ENCODE results near the gene TXNRD2. TPM values are rescaled to one million over a fixed set of nuclear protein-coding genes. Genes with fewer than 3 reads are reported as not detected.

TXNRD2 gene
- total RNA-seq, 6 experiments from 2014 or later = 35.9 to 47.8 (median 44.3) TPM

DNA sequence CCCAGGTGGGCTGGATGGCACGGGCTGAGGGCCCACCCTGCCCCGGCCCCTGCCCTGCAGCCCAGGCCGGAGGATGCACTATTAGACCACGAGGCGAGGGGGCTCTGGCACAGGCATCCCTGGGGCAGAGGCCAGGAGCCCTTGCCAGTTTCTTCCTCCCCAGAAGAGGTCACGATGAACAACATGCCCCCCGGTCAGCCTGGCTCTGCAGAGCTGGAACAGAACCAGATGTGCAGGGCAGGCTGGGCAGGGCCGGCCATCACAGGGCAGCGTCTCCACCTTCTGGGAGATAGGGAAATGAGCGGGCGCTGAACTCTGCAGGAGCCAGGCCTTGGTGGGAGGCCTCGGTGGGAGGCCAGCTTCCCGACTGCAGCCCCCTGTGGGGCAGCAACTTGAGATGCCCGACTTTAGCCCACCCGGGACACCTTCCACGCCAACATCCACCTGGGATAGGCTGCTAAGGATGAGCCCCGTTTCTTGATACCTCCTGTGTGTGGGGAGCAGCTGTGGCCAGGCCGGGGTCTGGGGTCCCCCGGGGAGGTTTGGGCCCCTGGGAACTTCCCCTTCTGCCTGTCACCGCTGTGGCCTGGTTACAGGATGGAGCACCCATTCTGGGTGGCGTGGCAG is 65.2 kb downstream of the TXNRD2 start:
- no peak for ATAC-seq
- H3K27me3 ChIP-seq = no peaks in the 10 kb centered on the region
- WGBS (ENCODE audit: insufficient coverage, low coverage, low lambda C conversion rate, missing lambda C conversion rate) = 75% methylated on average over 2 of the region's 21 CpGs

DNA sequence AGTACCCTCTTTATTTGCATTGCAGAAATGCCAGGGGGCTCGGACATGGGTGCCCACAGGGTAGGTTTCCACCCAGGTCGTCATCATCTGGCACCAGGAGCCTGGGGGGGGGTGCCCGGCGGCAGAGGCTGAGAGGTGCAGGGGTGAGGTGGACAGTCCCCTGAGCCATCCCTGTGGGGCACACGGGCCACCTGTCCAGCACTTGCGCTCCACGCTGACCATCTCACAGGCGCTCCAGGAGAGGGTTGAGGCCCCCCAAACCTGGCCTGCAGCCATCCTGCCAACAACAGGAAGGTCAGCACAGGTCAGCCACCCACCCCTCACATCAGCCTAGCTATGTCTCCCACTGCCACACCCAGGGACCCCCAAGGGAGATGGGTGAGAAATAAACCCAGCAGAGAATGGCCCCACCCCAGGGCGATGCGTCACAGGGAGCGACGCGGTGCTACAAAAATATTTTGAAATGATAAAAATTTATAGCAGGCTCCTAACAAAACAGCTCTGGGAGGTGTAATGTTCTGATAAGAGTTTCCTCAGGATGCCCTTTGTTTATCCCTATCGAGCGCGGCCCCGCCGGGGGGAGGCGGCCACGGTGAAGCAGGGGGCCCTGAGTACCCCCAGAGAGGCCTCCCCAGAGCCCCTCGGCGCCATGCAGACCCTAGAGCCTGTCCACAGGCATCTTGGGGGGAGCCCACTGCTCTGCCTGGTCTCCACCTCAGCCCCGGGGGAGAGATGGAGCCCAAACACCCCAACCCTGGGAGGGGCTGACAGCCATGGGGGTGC is 65.9 kb downstream of the TXNRD2 start:
- intact Hi-C loops (cut with DNase I) = loop anchor here in 1 of 2 donors (10.0 kb wide), 1 partner anchor 121 kb away; no protein-coding TSS in a partner anchor
- H3K27me3 ChIP-seq = no peaks in the 10 kb centered on the region

More for the DNA sequence above, 65.2 kb downstream of the TXNRD2 start:
- peak in 2 of 3 donors; percentile 14 to 52 for DNase-seq
- Histone ChIP-seq H3K9me3 (no peaks in the 10 kb centered on the region), H3K4me3 (no peak overlapping the region), H3K4me1 (no peaks in the 10 kb centered on the region), H3K27ac (no peak overlapping the region), H3K36me3 (no peaks in the 10 kb centered on the region)
- intact Hi-C loops (cut with DNase I) = loop anchor here in 1 of 2 donors (10.0 kb wide), 1 partner anchor 122 kb away; no protein-coding TSS in a partner anchor
- TF ChIP-seq, protein P1, sequence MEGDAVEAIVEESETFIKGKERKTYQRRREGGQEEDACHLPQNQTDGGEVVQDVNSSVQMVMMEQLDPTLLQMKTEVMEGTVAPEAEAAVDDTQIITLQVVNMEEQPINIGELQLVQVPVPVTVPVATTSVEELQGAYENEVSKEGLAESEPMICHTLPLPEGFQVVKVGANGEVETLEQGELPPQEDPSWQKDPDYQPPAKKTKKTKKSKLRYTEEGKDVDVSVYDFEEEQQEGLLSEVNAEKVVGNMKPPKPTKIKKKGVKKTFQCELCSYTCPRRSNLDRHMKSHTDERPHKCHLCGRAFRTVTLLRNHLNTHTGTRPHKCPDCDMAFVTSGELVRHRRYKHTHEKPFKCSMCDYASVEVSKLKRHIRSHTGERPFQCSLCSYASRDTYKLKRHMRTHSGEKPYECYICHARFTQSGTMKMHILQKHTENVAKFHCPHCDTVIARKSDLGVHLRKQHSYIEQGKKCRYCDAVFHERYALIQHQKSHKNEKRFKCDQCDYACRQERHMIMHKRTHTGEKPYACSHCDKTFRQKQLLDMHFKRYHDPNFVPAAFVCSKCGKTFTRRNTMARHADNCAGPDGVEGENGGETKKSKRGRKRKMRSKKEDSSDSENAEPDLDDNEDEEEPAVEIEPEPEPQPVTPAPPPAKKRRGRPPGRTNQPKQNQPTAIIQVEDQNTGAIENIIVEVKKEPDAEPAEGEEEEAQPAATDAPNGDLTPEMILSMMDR (IDR thresholded peaks at IDR 0.05) = no peak
- no peak for TF ChIP-seq POLR2A (IDR thresholded peaks at IDR 0.05)

DNA sequence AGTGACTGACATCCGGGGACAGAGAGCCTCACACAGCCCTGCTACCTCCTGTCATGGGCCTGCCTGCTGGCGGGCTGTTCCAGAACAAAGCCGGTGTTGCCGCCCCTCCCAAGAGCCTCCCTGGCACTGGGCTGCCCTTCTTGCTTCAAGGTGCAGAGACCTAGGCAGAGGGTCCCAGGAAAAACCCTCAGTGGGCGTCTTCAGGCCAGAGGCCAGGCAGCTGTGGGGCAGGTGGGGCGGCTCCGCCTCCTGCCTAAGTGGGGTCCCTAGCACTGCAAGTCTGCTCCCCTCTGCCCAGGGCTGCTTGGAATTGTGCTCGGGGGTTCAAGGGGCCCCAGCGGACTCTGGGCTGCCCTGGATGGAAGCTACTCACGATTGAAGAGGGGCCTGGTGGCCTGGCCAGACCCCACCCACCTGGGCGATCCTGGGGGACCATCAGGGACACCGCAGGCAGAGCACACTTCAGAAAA is 66.5 kb downstream of the TXNRD2 start:
- Histone ChIP-seq H3K36me3 (no peaks in the 10 kb centered on the region), H3K9me3 (no peaks in the 10 kb centered on the region), H3K27ac (no peak overlapping the region), H3K4me3 (no peak overlapping the region), H3K27me3 (no peaks in the 10 kb centered on the region), H3K4me1 (no peaks in the 10 kb centered on the region)
- DNase-seq (peak in 2 of 3 donors; percentile 15 to 43), ATAC-seq (no peak)
- intact Hi-C loops (cut with DNase I) = loop anchor here in 1 of 2 donors (10.0 kb wide), 1 partner anchor 120 kb away; no protein-coding TSS in a partner anchor
- WGBS (ENCODE audit: insufficient coverage, low coverage, low lambda C conversion rate, missing lambda C conversion rate) = no CpG with 5 or more reads among the region's 12 CpGs
- TF ChIP-seq, protein P1 (IDR thresholded peaks at IDR 0.05) = no peak
- no peak for TF ChIP-seq POLR2A (IDR thresholded peaks at IDR 0.05)

More for the DNA sequence above, 65.9 kb downstream of the TXNRD2 start:
- DNase-seq (peak in 2 of 3 donors; percentile 14 to 55), ATAC-seq (no peak)
- Histone ChIP-seq H3K9me3 (no peaks in the 10 kb centered on the region), H3K4me1 (no peaks in the 10 kb centered on the region), H3K4me3 (no peak overlapping the region), H3K27ac (no peak overlapping the region), H3K36me3 (no peaks in the 10 kb centered on the region)
- no peak for TF ChIP-seq POLR2A (IDR thresholded peaks at IDR 0.05)
- TF ChIP-seq, protein P1 (IDR thresholded peaks at IDR 0.05) = no peak
- WGBS (ENCODE audit: insufficient coverage, low coverage, low lambda C conversion rate, missing lambda C conversion rate) = 80% methylated on average over 1 of the region's 23 CpGs

DNA sequence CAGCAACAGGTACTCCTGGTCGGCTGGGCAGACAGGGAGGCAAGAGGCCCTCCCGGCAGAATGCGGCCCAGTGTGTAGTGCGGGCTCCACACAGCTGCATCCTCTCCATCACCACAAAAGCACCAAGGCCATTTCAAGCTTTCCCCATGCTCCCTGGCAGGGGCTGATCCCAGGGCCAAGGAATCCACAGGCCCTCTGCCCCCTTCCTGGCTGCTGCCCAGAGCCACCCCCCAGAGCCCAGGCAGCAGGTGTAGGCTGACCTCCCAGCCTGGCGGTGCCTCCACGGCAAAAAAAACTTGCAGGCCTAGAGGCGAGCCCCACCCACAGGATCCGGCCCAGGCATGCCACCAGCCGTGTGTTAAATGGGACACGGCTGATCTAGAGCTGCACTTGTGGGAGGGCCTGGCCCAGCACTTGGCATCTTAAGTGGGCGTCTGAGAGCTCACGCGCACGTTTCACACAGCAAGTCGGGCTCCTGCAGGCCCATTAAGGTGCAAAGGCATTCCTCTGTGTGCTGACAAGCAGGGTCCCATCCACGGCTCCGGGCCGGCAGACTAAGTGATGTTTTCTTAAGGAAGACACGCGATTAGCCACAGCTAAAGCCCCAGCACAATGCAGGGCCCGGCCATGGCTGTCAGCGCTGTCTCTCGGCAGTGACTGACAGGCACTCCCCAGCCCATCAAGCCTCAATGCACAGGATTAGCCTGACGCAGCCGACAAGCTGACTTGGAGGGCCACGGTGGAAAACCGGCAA is 67.1 kb downstream of the TXNRD2 start:
- intact Hi-C loops (cut with DNase I) = loop anchor here in 1 of 2 donors (10.0 kb wide), 1 partner anchor 120 kb away; no protein-coding TSS in a partner anchor
- WGBS (ENCODE audit: insufficient coverage, low coverage, low lambda C conversion rate, missing lambda C conversion rate) = no CpG with 5 or more reads among the region's 27 CpGs
- Histone ChIP-seq H3K4me1 (no peaks in the 10 kb centered on the region), H3K4me3 (no peak overlapping the region), H3K27me3 (no peaks in the 10 kb centered on the region), H3K36me3 (no peaks in the 10 kb centered on the region), H3K27ac (no peak overlapping the region), H3K9me3 (no peaks in the 10 kb centered on the region)
- TF ChIP-seq, protein P1 (IDR thresholded peaks at IDR 0.05) = no peak
- TF ChIP-seq POLR2A (IDR thresholded peaks at IDR 0.05) = no peak
- ATAC-seq = no peak
- peak in 1 of 3 donors; percentile 15 for DNase-seq

Data from right lobe of liver (tissue), 6 donors.